Measurements from ENCODE around the gene CTBP1. TPM values are rescaled to one million over a fixed set of nuclear protein-coding genes. Genes with fewer than 3 reads are reported as not detected.

CTBP1 gene
- total RNA-seq, 1 donor from 2014 or later = 165 TPM

DNA sequence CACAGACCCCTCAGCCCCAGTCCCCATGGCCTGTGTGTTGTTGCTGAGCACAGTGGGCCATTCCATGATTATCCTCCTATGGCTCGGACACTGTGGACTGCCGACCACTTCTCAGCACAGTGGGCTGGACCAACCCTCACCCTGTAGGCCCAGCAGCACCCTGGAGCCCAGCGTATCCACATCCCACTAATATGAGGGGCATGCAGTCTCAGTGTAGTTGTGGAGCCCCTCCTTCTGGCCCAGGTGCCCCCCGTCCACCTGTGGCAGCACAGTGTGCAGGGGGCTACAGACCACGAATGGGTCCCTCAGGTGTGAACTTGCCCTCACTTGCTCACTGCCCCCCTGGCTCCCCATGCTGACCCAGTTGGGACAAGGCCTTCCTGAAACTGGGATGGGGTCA lies 84.5 kb downstream of the CTBP1 start:
- peaks cover 17% of the 10 kb centered on the region for H3K27me3 Mint-ChIP-seq (ENCODE audit: unreplicated experiment)
- no peak overlapping the region for H3K4me3 Mint-ChIP-seq (ENCODE audit: unreplicated experiment)
- no peak overlapping the region for H3K27ac Mint-ChIP-seq (ENCODE audit: unreplicated experiment)
- no peaks in the 10 kb centered on the region for H3K9me3 Mint-ChIP-seq (ENCODE audit: unreplicated experiment)
- H3K4me1 Mint-ChIP-seq (ENCODE audit: unreplicated experiment) = no peaks in the 10 kb centered on the region
- TF ChIP-seq CTCF (IDR thresholded peaks at IDR 0.05; ENCODE audit: unreplicated experiment) = no peak
- no peak for DNase-seq (ENCODE audit: low spot score)
- H3K36me3 Mint-ChIP-seq (ENCODE audit: low read depth, unreplicated experiment) = no peaks in the 10 kb centered on the region

- H3K27me3 Mint-ChIP-seq (ENCODE audit: unreplicated experiment) = peaks cover 16% of the 10 kb centered on the region
- DNase-seq (ENCODE audit: low spot score) = no peak
- H3K4me3 Mint-ChIP-seq (ENCODE audit: unreplicated experiment) = no peak overlapping the region
- H3K36me3 Mint-ChIP-seq (ENCODE audit: low read depth, unreplicated experiment) = no peaks in the 10 kb centered on the region
- no peaks in the 10 kb centered on the region for H3K9me3 Mint-ChIP-seq (ENCODE audit: unreplicated experiment)
- no peaks in the 10 kb centered on the region for H3K4me1 Mint-ChIP-seq (ENCODE audit: unreplicated experiment)
- TF ChIP-seq CTCF (IDR thresholded peaks at IDR 0.05; ENCODE audit: unreplicated experiment) = no peak
- H3K27ac Mint-ChIP-seq (ENCODE audit: unreplicated experiment) = no peak overlapping the region
Measured at GRCh38 chr4:1164040-1164439, 84.9 kb downstream of the CTBP1 start.

Other genes with a start within 250 kb of the CTBP1 start
- gene FGFRL1, start 237.5 kb downstream of the CTBP1 start, total RNA-seq (ENCODE audit: unreplicated experiment) = 5.2 TPM
- 3.3 TPM for gene RNF212, start 135.6 kb downstream of the CTBP1 start, total RNA-seq (ENCODE audit: unreplicated experiment)
- gene SPON2, start 76.5 kb downstream of the CTBP1 start, total RNA-seq (ENCODE audit: unreplicated experiment) = 0.97 TPM
- 68.2 TPM for gene MAEA, start 40.8 kb upstream of the CTBP1 start, total RNA-seq (ENCODE audit: unreplicated experiment)
- gene UVSSA, start 98.1 kb upstream of the CTBP1 start, total RNA-seq (ENCODE audit: unreplicated experiment) = 22.1 TPM
- gene NKX1-1, start 157.3 kb upstream of the CTBP1 start, total RNA-seq (ENCODE audit: unreplicated experiment) = not detected

Measured in endothelial cell (in vitro differentiated cells).